Measurements from ENCODE around the gene CEBPE.

CEBPE gene

DNA sequence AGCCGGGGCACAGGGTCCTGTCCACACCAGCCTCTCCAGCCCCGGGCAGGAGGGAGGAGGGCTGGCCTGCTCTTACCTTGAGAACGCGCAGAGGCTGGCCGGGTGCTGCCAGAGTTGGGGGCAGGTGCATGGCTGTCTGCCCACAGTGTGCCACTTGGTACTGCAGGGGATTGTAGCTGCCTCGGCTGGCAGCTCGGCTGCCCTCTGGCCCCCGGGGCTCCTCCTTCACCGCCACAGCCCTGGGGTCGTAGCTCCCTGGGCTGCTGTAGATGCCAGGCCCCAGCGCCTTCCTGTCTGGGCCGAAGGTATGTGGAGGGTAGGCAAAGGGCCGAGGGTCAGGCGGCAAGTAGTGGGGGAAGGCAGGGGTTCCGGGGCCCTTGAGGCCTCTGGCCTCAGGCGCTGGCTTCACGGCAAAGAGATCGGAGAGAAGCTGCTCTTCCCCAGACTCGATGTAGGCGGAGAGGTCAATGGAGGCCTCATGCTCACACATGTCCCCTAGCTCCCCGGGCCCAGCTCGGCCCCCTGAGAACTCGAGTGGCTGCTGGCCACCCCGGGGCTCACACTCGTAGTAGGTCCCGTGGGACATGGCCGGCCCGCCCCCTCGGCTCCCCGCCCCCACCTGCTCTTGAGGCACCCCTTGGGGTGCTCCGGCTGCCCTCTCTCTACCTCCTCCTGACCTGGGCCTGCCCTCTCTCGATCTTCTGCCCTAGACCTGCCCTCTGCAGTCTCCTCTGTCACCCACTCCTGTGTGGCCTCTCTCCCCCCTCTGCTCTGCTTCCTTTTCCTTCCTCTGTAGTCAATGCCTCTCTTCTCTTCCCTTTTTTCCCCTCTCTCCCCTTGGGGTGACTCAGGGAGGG lies at the start of gene CEBPE:
Gene CEBPE, minus strand, starts transcription at position 750 of the 857 bp plus-strand sequence. Its CDS starts 164 bp downstream, at position 586.
- DNase-seq, result no peak

GRCh38 chr14:23168246-23168645 lies 49.2 kb upstream of the CEBPE start:
- DNase-seq, result no peak

GRCh38 chr14:23167116-23167847 lies 48.2 kb upstream of the CEBPE start:
- no peak for DNase-seq

GRCh38 chr14:23164949-23165348 lies 45.9 kb upstream of the CEBPE start:
- no peak for DNase-seq

DNA sequence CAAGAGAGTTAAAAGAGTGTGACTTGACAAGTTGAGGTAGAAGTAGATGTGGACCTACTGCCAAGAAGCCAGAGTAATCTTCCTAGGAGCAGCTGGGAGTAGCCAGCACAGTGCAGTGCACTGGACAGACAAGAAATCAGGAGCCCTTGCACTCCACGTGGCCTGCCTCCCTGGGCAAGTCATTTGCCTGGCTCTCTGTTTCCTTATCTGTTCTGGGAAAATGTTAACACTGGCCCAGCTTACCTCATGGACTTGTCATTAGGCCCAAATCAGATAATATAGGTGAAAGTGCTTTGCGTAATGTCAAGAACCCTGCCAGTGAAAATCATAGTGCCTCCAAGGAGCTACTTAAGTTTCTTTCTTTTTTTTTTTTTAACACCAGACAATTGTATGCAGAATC lies 45.2 kb upstream of the CEBPE start:
- DNase-seq, result no peak

DNA sequence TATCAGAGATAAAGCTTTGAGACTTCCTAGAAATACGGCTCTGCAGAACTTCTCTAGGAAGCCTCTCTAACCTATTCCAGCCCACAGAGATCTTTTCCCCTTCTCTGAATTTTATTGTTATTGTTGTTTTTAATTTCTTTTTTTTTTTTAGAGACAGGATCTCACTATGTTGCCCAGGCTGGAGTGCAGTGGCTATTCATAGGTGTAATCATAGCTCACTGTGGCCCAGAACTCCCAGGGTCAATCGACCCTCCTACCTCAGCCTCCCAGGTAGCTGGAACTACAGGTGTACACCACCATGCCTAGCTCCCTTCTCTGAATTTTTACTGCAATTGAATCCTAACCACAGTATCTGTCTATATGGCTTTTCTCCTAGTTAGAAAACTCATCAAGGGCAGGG lies 44.8 kb upstream of the CEBPE start:
- no peak for DNase-seq

- DNase-seq, result no peak
Measured at GRCh38 chr14:23162800-23163199, 43.7 kb upstream of the CEBPE start.

GRCh38 chr14:23162005-23162404 lies 43.0 kb upstream of the CEBPE start:
- no peak for DNase-seq

DNA sequence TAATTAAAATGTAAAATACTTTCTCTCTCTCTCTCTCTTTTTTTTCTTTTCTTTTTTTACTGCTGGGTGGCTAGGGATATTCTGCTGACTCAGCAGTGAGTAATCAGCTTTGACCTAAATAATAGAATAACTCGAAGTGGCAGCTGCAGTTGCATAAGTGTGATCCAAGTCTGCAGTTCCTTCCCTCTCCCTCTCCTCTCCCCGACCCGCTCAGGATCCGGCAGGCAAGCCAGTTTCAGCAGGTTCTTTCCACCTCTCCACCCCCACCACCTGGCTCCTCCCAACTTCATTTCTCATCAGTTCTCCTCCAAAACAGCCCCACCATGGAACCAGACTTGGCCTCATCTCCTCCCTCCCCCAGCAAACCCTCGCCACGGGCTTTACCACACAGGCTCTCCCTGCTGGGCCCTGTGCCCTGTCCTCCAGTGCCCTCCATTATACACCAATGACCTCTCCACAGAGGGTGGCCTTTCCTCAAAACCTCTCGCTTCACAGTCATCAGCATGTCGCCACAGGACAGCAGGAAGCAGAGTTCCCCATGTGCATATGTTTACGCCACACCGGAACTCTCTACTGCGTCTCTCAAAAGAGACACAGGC lies 42.0 kb upstream of the CEBPE start:
- no peak for DNase-seq

GRCh38 chr14:23159532-23159931 lies 40.5 kb upstream of the CEBPE start:
- no peak for DNase-seq

DNA sequence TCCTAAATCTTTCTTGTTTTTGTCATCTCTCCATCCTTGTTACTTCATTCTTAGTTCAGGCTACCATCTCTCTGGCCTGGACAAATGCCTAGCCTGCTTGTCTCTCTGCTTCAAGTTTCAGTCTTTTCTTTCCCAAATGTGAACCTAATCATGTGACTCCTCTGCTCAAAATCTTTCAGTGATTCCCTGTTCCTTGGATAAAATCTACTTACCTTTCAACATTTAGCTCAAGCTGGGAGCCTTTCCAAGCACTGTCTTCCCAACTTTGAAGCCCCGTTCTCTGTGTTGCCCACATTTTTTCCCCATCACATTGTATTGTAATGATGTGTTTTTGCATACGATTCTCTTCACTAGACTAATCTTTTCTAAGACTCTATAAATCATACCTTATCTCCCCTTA lies 39.7 kb upstream of the CEBPE start:
- no peak for DNase-seq

GRCh38 chr14:23154964-23155587 lies 36.0 kb upstream of the CEBPE start:
- DNase-seq, result no peak

DNA sequence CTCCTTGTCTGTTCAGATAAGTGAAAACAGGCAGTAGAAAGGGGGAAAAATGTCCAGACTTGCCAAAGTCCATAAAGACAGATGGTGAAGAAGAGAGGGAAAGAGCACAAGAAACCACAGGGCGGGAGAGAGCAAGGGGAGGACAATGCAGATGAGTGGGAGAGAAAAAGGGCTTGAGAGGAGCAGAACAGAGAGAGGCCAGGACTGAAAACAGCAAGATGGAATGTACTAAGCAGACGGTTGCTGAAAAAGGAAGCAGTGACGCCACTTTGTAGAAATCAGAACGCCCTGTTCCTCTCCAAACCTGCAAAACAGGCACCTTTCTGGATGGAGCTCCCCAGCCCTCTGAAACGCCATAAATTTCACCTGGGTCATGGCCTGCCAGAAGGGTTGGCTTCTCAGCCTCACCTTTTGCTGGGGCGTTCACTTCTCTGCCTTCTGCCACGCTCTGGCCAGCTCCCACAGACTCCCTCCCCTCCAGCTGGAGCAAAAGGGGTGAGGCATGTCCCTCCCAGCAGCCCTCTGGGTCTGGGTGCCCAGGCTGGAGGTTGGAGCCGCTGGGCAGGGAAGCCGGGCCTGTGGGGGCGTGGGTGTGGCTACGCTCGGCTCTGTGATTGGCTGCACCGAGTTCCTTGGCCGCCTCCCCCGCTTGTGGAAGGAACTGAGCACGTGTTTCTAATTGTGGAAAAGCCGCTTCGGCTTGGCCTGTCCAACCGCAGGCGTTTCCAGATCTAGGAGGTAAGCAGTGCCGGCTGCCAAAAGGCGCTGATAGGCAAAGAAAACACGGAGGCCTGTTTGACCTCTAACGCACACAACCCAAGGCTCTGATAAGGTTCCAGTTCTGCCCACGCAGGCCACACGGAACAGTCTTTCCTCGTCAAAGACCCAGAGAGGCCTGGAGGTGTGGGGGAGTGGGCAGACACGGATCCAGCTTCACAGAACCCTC lies 35.1 kb upstream of the CEBPE start:
- DNase-seq, result peak; percentile 32

GRCh38 chr14:23151342-23151741 lies 32.3 kb upstream of the CEBPE start:
- DNase-seq, result no peak

GRCh38 chr14:23149745-23150144 lies 30.7 kb upstream of the CEBPE start:
- DNase-seq, result no peak

GRCh38 chr14:23148591-23149249 lies 29.7 kb upstream of the CEBPE start:
- DNase-seq, result no peak

- peak; percentile 83 for DNase-seq
Measured at GRCh38 chr14:23147676-23148075, 28.6 kb upstream of the CEBPE start.

DNA sequence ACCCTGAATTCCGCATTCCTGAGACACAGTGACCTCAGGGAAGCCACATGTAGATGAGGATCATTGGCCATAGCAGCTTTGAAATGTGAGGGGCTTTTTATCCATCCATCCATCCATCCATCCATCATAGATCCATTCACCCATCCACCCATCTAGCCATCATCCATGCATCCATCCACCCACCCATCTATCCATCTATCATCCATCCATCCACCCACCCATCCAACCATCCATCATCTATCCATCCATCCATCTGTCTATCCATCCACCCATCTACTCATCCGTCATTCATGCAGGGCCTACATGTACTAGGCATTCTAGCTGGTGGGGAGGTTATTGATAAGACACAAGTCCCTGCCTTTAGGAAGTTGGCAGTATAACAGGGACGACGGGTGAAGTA lies 27.9 kb upstream of the CEBPE start:
- no peak for DNase-seq

DNA sequence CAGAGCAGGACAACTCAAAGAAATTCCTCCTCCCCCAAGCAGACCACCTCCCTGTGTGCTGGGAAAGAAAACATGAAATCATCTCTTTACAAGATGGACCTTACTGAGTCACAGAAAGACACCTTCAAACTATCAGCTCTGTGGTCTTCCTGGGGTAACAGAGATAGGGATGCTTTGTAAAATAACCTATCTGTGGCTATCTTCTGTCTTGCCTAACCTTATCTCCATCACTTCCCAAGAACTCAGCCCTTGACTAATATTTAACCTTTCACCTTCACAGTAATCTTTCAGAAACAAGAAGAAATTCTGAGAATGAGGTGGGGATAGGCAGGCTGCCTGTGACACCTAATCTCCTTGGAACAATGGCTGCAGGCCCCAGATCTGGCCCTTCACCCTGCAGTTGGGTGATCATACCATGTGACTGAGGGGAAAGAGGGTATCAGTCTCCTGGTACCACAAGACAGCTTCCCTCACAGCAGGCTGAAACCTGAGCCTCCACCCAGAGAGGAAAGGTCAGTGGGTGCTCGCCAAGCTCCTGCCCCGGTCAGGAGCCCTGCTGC lies 27.4 kb upstream of the CEBPE start:
- DNase-seq, result no peak

DNA sequence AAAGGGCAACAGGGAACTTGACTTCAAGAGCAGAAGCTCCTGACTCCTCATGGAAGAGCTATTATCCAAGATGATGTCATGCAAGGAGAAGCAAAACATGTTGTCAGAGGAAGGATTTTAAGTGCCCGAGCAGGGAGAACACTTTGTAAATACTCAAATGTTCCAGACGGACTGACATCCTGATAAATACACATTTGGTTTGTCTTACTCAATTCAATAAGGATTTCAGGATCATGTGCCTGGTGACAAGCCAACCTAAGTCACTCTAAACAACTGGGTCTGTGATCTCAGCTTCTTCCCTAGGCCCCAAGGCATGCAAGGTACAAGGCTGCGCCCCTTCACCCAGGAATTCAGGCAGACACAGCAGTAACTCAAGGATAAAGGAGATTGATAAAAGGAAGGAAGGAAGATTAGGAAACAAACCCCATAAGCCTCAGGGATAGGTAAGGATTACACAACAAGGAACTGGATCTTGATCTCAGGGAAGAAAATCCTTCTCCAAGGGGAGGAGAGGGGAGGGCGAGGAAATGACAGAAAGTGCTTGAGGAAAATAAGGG lies 26.8 kb upstream of the CEBPE start:
- no peak for DNase-seq

DNA sequence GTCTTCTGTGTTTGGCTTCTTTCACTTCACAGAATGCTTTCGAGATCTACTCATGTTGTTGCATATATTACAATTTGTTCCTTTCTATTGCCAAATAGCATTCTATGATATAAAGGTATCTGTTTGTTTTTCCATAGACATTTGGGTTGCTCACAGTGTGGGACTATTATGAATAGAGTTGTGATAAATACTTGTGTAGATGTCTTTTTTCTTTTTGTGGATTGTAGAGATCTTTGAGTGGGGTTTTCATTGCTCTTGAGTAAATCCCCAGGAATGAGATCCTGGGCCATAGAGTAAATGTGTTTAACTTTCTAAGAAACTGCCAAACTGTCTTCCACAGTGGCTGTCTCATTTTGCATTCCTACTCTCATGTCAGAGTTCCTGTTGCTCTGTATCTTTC lies 24.9 kb upstream of the CEBPE start:
- no peak for DNase-seq

All from NCI-H1694 treated with DMSO at 0.1 percent for 48 hours (cell line).